SH-SY5Y (cell line): ENCODE results near the gene SGMS1.

Experiments used
- GATA2 ChIP-seq: IDR thresholded peaks from 2 replicates; pipeline ENCODE4 v1.6.1; 2011; ENCODE audit warnings: mild to moderate bottlenecking, low read depth, low read length
- GATA3 ChIP-seq: IDR thresholded peaks from 2 replicates; pipeline ENCODE4 v1.6.1; 2011; ENCODE audit warnings: low read depth, mild to moderate bottlenecking, low read length, moderate library complexity

GRCh38 chr10:50563906-50564305, 59.9 kb downstream of the SGMS1 start:
- no peak for TF ChIP-seq GATA2
- TF ChIP-seq GATA3, result no peak
